Lower leg skin (tissue), 3 donors: Measurements from ENCODE around the gene NSUN6.

Experiments
- CTCF ChIP-seq, 3 donors: fragments of 450-650 bp; IDR thresholded peaks; one replicate each; pipeline ENCODE4 v1.5.1; 2016; ENCODE audit warnings: antibody characterized with exemption in 3 of 3, mild to moderate bottlenecking in 3 of 3, moderate library complexity in 2 of 3
- POLR2A ChIP-seq, 2 donors: fragments of 450-650 bp; IDR thresholded peaks; one replicate each; pipeline ENCODE4 v1.6.1; 2016 to 2017; ENCODE audit warnings: antibody characterized with exemption in 2 of 2, mild to moderate bottlenecking in 1 of 2, moderate library complexity in 1 of 2

- TF ChIP-seq POLR2A (IDR thresholded peaks at IDR 0.05) (no peak), CTCF (IDR thresholded peaks at IDR 0.05) (no peak)
These were observed 74.8 kb downstream of the NSUN6 start for GRCh38 chr10:18576586-18576985.
